K562 (cell line): ENCODE measurements around the gene BCORL1. TPM values are rescaled to one million over a fixed set of nuclear protein-coding genes. Genes with fewer than 3 reads are reported as not detected.

Source experiments
- ARID2 ChIP-seq: fragments of 450-650 bp; IDR thresholded peaks from 2 replicates; pipeline ENCODE4 v1.6.1; 2017; ENCODE audit warnings: antibody characterized with exemption, mild to moderate bottlenecking
- ATF7 ChIP-seq: fragments of 450-650 bp; IDR thresholded peaks from 2 replicates; pipeline ENCODE4 v1.7.1; 2014; ENCODE audit warnings: mild to moderate bottlenecking, moderate library complexity
- ETV5 ChIP-seq: sonication (generic); formaldehyde crosslinking; IDR thresholded peaks from 2 replicates; pipeline ENCODE4 v1.4.0; 2020; ENCODE audit warnings: low read depth, mild to moderate bottlenecking, missing genetic modification reagents
- NR2C2 ChIP-seq, 2 experiments: fragments of 200-800 bp in 1 of 2; sonication (Bioruptor generic) in 1 of 2; sonication (generic) in 1 of 2; formaldehyde crosslinking in 1 of 2; IDR thresholded peaks; 2 replicates each; pipeline versions ENCODE4 v1.6.1 to v1.8.0; 2016 to 2022; ENCODE audit warnings: mild to moderate bottlenecking in 1 of 2, missing compliant biosample characterization in 1 of 2, missing genetic modification characterization in 1 of 2, missing genetic modification reagents in 1 of 2
- RAD21 ChIP-seq, 2 experiments: fragments of 250-450 bp in 1 of 2; fragments of 450-650 bp in 1 of 2; sonication (Bioruptor Pico) in 1 of 2; formaldehyde crosslinking in 1 of 2; IDR thresholded peaks in 1 of 2; conservative IDR thresholded peaks in 1 of 2; 2 replicates each; pipeline versions ENCODE4 v1.4.0 to v1.8.0; 2020 to 2022; ENCODE audit warnings: mild to moderate bottlenecking in 2 of 2, moderate library complexity in 1 of 2
- SP1 ChIP-seq: sonication (generic); formaldehyde crosslinking; IDR thresholded peaks from 2 replicates; pipeline ENCODE4 v1.8.1; 2022; ENCODE audit warnings: mild to moderate bottlenecking, missing genetic modification reagents
- STAG1 ChIP-seq: sonication (generic); formaldehyde crosslinking; IDR thresholded peaks from 2 replicates; pipeline ENCODE4 v1.5.0; 2020; ENCODE audit warnings: missing genetic modification reagents, borderline replicate concordance
- TEAD1 ChIP-seq, 2 experiments: fragments of 450-650 bp in 1 of 2; sonication (generic) in 1 of 2; formaldehyde crosslinking; IDR thresholded peaks; 2 replicates each; pipeline versions ENCODE4 v1.4.0 to v1.8.0; 2020 to 2022; ENCODE audit warnings: mild to moderate bottlenecking in 2 of 2, missing genetic modification reagents in 1 of 2
- XRCC5 ChIP-seq: fragments of 200-400 bp; formaldehyde crosslinking; IDR thresholded peaks from 2 replicates; pipeline ENCODE4 v1.6.1; 2017; ENCODE audit warnings: low read depth, mild to moderate bottlenecking, low read length
- YY1 ChIP-seq, 3 experiments: IDR thresholded peaks; 2 replicates each; pipeline ENCODE4 v1.6.1; 2011; ENCODE audit warnings: low read length in 2 of 3, mild to moderate bottlenecking in 2 of 3, moderate library complexity in 2 of 3, borderline replicate concordance in 1 of 3, control low read depth in 1 of 3, low read depth in 1 of 3; ENCODE audit not compliant: insufficient read depth in 3 of 3, insufficient replicate concordance in 2 of 3, control insufficient read depth in 1 of 3, insufficient read length in 1 of 3; ENCODE audit errors: extremely low read depth in 1 of 3
- polyA plus RNA-seq, 8 experiments: library from polyadenylated mRNA; depleted of rRNA in 4 of 8; stranded (reverse) in 5 of 8; unstranded in 3 of 8; fragments of >200 nt; fragmentation: Nextera tagmentation in 2 of 8; fragmentation: Illumina TruSeq in 1 of 8; extraction: Ambion mirVana in 2 of 8; extraction: Trizol in 1 of 8; gene quantifications; 2 replicates each; pipeline versions ENCODE4 v1.2.1 to v1.2.3, GENCODE V29; 2011 to 2014; ENCODE audit warnings: inconsistent platforms in 1 of 8, missing spikeins in 1 of 8
- total RNA-seq, 7 experiments: library from RNA; depleted of rRNA in 6 of 7; stranded (reverse); fragments of >200 nt in 6 of 7; fragmentation: Illumina TruSeq in 2 of 7; extraction: Trizol in 2 of 7; gene quantifications; 2 replicates each; pipeline versions ENCODE4 v1.2.1 to v1.2.3, GENCODE V29; 2011 to 2021; ENCODE audit warnings: low replicate concordance in 1 of 7
- TF ChIP-seq, protein P1 (sequence below): fragments of 450-650 bp; IDR thresholded peaks from 2 replicates; pipeline ENCODE4 v1.6.1; 2017; ENCODE audit warnings: antibody characterized with exemption
- TF ChIP-seq, protein P2 (sequence below): sonication (generic); formaldehyde crosslinking; IDR thresholded peaks from 2 replicates; pipeline ENCODE4 v1.8.0; 2023; ENCODE audit warnings: missing genetic modification reagents, mild to moderate bottlenecking, borderline replicate concordance
- TF ChIP-seq, protein P3 (sequence below): sonication (generic); formaldehyde crosslinking; IDR thresholded peaks from 2 replicates; pipeline ENCODE4 v1.4.0; 2020; ENCODE audit warnings: mild to moderate bottlenecking, missing genetic modification reagents

Gene BCORL1
- total and polyA plus RNA-seq, 9 of the 15 experiments (the other 6 are each of a cell fraction or from before 2014, with no cell fraction given): 0.48 to 29.6 (median 2.1) TPM

- TF ChIP-seq, protein P1, sequence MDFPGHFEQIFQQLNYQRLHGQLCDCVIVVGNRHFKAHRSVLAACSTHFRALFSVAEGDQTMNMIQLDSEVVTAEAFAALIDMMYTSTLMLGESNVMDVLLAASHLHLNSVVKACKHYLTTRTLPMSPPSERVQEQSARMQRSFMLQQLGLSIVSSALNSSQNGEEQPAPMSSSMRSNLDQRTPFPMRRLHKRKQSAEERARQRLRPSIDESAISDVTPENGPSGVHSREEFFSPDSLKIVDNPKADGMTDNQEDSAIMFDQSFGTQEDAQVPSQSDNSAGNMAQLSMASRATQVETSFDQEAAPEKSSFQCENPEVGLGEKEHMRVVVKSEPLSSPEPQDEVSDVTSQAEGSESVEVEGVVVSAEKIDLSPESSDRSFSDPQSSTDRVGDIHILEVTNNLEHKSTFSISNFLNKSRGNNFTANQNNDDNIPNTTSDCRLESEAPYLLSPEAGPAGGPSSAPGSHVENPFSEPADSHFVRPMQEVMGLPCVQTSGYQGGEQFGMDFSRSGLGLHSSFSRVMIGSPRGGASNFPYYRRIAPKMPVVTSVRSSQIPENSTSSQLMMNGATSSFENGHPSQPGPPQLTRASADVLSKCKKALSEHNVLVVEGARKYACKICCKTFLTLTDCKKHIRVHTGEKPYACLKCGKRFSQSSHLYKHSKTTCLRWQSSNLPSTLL: peak; percentile 85
- TF ChIP-seq SP1 (CRISPR knock-in tag) (peak; percentile 67), YY1 (IDR thresholded peaks at IDR 0.05; ENCODE audit: borderline replicate concordance in 1 of 3, control insufficient read depth in 1 of 3, extremely low read depth in 1 of 3, insufficient read depth in 3 of 3, insufficient read length in 1 of 3, insufficient replicate concordance in 2 of 3, low read depth in 1 of 3, low read length in 2 of 3) (peak in 2 of 3 experiments; percentile 67 to 76), XRCC5 (peak; percentile 83; the same call in 1 of the 2 replicates), TEAD1 (CRISPR knock-in tag; IDR thresholded peaks at IDR 0.05) (peak in 1 of 2 experiments; percentile 50; a peak in 1 of 4 replicates), NR2C2 (CRISPR knock-in tag; IDR thresholded peaks at IDR 0.05) (peak; percentile 39; the same call in 1 of the 2 replicates), NR2C2 (tag; IDR thresholded peaks at IDR 0.05) (no peak), RAD21 (CRISPR knock-in tag; conservative IDR thresholded peaks at IDR 0.05 in 1 of 2, IDR thresholded peaks at IDR 0.05 in 1 of 2) (peak; percentile 91 to 92), ARID2 (peak; percentile 34; the same call in 1 of the 2 replicates), ATF7 (peak; percentile 48; the same call in 1 of the 2 replicates), ETV5 (CRISPR knock-in tag) (peak; percentile 72; the same call in 1 of the 2 replicates), STAG1 (CRISPR knock-in tag) (peak; percentile 92)
- TF ChIP-seq, protein P2, sequence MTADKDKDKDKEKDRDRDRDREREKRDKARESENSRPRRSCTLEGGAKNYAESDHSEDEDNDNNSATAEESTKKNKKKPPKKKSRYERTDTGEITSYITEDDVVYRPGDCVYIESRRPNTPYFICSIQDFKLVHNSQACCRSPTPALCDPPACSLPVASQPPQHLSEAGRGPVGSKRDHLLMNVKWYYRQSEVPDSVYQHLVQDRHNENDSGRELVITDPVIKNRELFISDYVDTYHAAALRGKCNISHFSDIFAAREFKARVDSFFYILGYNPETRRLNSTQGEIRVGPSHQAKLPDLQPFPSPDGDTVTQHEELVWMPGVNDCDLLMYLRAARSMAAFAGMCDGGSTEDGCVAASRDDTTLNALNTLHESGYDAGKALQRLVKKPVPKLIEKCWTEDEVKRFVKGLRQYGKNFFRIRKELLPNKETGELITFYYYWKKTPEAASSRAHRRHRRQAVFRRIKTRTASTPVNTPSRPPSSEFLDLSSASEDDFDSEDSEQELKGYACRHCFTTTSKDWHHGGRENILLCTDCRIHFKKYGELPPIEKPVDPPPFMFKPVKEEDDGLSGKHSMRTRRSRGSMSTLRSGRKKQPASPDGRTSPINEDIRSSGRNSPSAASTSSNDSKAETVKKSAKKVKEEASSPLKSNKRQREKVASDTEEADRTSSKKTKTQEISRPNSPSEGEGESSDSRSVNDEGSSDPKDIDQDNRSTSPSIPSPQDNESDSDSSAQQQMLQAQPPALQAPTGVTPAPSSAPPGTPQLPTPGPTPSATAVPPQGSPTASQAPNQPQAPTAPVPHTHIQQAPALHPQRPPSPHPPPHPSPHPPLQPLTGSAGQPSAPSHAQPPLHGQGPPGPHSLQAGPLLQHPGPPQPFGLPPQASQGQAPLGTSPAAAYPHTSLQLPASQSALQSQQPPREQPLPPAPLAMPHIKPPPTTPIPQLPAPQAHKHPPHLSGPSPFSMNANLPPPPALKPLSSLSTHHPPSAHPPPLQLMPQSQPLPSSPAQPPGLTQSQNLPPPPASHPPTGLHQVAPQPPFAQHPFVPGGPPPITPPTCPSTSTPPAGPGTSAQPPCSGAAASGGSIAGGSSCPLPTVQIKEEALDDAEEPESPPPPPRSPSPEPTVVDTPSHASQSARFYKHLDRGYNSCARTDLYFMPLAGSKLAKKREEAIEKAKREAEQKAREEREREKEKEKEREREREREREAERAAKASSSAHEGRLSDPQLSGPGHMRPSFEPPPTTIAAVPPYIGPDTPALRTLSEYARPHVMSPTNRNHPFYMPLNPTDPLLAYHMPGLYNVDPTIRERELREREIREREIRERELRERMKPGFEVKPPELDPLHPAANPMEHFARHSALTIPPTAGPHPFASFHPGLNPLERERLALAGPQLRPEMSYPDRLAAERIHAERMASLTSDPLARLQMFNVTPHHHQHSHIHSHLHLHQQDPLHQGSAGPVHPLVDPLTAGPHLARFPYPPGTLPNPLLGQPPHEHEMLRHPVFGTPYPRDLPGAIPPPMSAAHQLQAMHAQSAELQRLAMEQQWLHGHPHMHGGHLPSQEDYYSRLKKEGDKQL (CRISPR knock-in tag): no peak
- TF ChIP-seq, protein P3, sequence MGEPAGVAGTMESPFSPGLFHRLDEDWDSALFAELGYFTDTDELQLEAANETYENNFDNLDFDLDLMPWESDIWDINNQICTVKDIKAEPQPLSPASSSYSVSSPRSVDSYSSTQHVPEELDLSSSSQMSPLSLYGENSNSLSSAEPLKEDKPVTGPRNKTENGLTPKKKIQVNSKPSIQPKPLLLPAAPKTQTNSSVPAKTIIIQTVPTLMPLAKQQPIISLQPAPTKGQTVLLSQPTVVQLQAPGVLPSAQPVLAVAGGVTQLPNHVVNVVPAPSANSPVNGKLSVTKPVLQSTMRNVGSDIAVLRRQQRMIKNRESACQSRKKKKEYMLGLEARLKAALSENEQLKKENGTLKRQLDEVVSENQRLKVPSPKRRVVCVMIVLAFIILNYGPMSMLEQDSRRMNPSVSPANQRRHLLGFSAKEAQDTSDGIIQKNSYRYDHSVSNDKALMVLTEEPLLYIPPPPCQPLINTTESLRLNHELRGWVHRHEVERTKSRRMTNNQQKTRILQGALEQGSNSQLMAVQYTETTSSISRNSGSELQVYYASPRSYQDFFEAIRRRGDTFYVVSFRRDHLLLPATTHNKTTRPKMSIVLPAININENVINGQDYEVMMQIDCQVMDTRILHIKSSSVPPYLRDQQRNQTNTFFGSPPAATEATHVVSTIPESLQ (CRISPR knock-in tag): 0 out of 2 replicates have a peak, but pooled peaks have one; percentile 54
These were observed 78.0 kb downstream of the BCORL1 start (continued) for GRCh38 chrX:130060122-130061069.
